Ovary (tissue), 9 donors: ENCODE data around the gene CHURC1. TPM values are rescaled to one million over a fixed set of nuclear protein-coding genes. Genes with fewer than 3 reads are reported as not detected.

Experiments
- DNase-seq, 5 donors: peaks; one replicate each; pipeline ENCODE4 v3.0.0-alpha.2; 2019 to 2020
- H3K27ac ChIP-seq, 2 donors: fragments of 200-600 bp; one replicate each; pipeline versions ENCODE4 v1.5.1 to v1.8.0; 2019 to 2022
- H3K27me3 ChIP-seq: fragments of 200-600 bp; one replicate; pipeline ENCODE4 v1.8.0; 2022
- H3K36me3 ChIP-seq: fragments of 200-600 bp; sonication (generic); one replicate; pipeline ENCODE4 v1.5.1; 2019
- H3K4me1 ChIP-seq: one replicate; pipeline ENCODE4 v1.8.1; 2013; ENCODE audit warnings: mild to moderate bottlenecking, moderate library complexity; ENCODE audit not compliant: insufficient read depth
- H3K4me3 ChIP-seq: fragments of 200-600 bp; sonication (generic); one replicate; pipeline ENCODE4 v1.5.1; 2017
- H3K9me3 ChIP-seq, 2 donors: fragments of 200-600 bp in 1 of 2; sonication (generic) in 1 of 2; one replicate each; pipeline versions ENCODE4 v1.5.1 to v1.8.1; 2013 to 2019; ENCODE audit warnings: mild to moderate bottlenecking in 1 of 2, moderate library complexity in 1 of 2
- EP300 ChIP-seq: sonication (generic); formaldehyde crosslinking; IDR thresholded peaks from one replicate; pipeline ENCODE4 v1.6.1; 2017; ENCODE audit warnings: antibody characterized with exemption
- POLR2A ChIP-seq: fragments of 450-650 bp; IDR thresholded peaks from one replicate; pipeline ENCODE4 v1.6.1; 2017; ENCODE audit warnings: antibody characterized with exemption, mild to moderate bottlenecking, moderate library complexity
- WGBS, 3 donors: extraction: QIAGEN DNeasy Blood & Tissue Kit in 1 of 3; methylation state at CpG; one replicate each; pipeline versions ENCODE4 v1.1.5 to v1.1.7; 2013 to 2017; 5-methylcytosine and 5-hydroxymethylcytosine counted together
- intact Hi-C, 4 donors: fragments of 100-400 bp; cut with DNase I; formaldehyde crosslinking; loops; one replicate each; pipeline versions ENCODE4 v1.11.0 to v1.15.1; 2022 to 2023
- polyA plus RNA-seq, 2 donors: library from polyadenylated mRNA; stranded (reverse); fragments of 200-250 nt in 1 of 2; fragments of 350-450 nt in 1 of 2; fragmentation: Illumina TruSeq in 1 of 2; extraction: RNeasy Lipid Tissue Mini Kit (QIAGEN cat#74804) in 1 of 2; gene quantifications; one replicate each; pipeline ENCODE4 v1.2.3, GENCODE V29; 2013 to 2014
- total RNA-seq, 7 donors: library from RNA; depleted of rRNA in 2 of 7; stranded (reverse); fragments of >200 nt in 2 of 7; fragmentation: NEBNext Ultra II Directional in 3 of 7; extraction: Animal tissue kit (Norgen Biotek cat#: 25700) in 3 of 7; gene quantifications; one replicate each; pipeline versions ENCODE4 v1.1.0 to v1.2.4, GENCODE V29; 2016 to 2023
- TF ChIP-seq, protein P1 (sequence below), 3 donors: fragments of 450-650 bp in 2 of 3; fragments of 200-600 bp in 1 of 3; IDR thresholded peaks; one replicate each; pipeline versions ENCODE4 v1.5.1 to v1.8.0; 2016 to 2022; ENCODE audit warnings: antibody characterized with exemption in 3 of 3, mild to moderate bottlenecking in 1 of 3
- donor health status: DM: no; HTN: no; CAD: no; lungs with moderate emphysema.
- donor health status: DM: no; HTN: no; CAD: no.
- donor health status: Bipolar disorder and iron deficiency.
- donor health status: DM: yes; HTN: yes; CAD: no.
- donor health status: DM: no; HTN: no; CAD: no.
- donor health status: DM: yes; HTN: yes; CAD: no.

Gene CHURC1
- total and polyA plus RNA-seq, 9 donors, result 50.1 to 126 (median 66.8) TPM

DNA sequence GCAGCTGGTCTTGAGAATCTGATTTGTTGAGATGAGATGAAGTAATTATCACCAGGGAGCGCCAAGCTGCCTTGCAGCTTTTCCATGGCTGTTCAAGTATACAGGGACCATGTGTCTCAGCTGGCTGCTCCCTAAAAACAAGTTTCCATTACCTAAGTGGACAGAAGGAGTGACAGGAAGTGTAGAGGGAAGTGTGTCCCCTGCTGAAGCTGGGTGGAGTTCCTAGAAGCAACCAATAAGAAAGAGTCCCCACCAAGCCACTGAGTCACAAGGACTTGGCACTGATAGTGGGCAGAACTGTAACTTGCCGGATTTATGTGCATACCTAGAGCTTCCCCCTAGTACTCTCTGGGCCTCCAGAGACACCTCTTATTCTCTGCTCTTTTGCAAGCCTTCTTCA lies 29.8 kb downstream of the CHURC1 start:
- DNase-seq, result no peak
- TF ChIP-seq EP300 (no peak), POLR2A (no peak)
- TF ChIP-seq, protein P1, sequence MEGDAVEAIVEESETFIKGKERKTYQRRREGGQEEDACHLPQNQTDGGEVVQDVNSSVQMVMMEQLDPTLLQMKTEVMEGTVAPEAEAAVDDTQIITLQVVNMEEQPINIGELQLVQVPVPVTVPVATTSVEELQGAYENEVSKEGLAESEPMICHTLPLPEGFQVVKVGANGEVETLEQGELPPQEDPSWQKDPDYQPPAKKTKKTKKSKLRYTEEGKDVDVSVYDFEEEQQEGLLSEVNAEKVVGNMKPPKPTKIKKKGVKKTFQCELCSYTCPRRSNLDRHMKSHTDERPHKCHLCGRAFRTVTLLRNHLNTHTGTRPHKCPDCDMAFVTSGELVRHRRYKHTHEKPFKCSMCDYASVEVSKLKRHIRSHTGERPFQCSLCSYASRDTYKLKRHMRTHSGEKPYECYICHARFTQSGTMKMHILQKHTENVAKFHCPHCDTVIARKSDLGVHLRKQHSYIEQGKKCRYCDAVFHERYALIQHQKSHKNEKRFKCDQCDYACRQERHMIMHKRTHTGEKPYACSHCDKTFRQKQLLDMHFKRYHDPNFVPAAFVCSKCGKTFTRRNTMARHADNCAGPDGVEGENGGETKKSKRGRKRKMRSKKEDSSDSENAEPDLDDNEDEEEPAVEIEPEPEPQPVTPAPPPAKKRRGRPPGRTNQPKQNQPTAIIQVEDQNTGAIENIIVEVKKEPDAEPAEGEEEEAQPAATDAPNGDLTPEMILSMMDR (IDR thresholded peaks at IDR 0.05), result no peak
- no peaks in the 10 kb centered on the region for H3K36me3 ChIP-seq
- no peak overlapping the region for H3K4me3 ChIP-seq
- H3K9me3 ChIP-seq, result no peaks in the 10 kb centered on the region
- WGBS, 3 donors, result 89 to 95% (median 92%) methylated on average over 2 of the region's 2 CpGs
- H3K27me3 ChIP-seq, result no peaks in the 10 kb centered on the region
- intact Hi-C loops, result no loop called here
- H3K27ac ChIP-seq, result no peak overlapping the region
- H3K4me1 ChIP-seq, result peaks cover 2% of the 10 kb centered on the region

DNA sequence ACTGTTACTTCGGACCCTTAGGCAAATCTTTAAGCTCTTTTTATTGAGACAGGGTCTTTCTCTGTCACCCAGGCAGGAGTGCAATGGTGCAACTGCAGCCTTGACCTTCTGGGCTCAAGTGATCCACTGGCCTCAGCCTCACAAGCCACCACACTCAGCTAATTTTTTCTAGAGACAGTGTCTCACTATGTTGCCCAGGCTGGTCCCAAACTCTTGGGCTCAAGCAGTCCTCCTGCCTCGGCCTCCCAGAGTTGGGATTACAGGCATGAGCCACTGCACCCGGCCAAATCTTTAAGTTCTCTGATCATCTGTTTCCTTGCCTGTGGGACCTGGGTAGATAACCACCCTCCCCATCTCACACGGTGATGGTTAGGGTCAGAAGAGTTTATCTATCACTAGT lies 30.6 kb downstream of the CHURC1 start:
- TF ChIP-seq, protein P1 (IDR thresholded peaks at IDR 0.05), result no peak
- TF ChIP-seq EP300 (no peak), POLR2A (no peak)
- no peak for DNase-seq
- intact Hi-C loops, result no loop called here
- no peaks in the 10 kb centered on the region for H3K4me1 ChIP-seq
- H3K27me3 ChIP-seq, result no peaks in the 10 kb centered on the region
- H3K4me3 ChIP-seq, result no peak overlapping the region
- 90 to 91% (median 90%) methylated on average over 4 of the region's 4 CpGs for WGBS, 3 donors
- no peaks in the 10 kb centered on the region for H3K36me3 ChIP-seq
- no peaks in the 10 kb centered on the region for H3K9me3 ChIP-seq
- no peak overlapping the region for H3K27ac ChIP-seq

DNA sequence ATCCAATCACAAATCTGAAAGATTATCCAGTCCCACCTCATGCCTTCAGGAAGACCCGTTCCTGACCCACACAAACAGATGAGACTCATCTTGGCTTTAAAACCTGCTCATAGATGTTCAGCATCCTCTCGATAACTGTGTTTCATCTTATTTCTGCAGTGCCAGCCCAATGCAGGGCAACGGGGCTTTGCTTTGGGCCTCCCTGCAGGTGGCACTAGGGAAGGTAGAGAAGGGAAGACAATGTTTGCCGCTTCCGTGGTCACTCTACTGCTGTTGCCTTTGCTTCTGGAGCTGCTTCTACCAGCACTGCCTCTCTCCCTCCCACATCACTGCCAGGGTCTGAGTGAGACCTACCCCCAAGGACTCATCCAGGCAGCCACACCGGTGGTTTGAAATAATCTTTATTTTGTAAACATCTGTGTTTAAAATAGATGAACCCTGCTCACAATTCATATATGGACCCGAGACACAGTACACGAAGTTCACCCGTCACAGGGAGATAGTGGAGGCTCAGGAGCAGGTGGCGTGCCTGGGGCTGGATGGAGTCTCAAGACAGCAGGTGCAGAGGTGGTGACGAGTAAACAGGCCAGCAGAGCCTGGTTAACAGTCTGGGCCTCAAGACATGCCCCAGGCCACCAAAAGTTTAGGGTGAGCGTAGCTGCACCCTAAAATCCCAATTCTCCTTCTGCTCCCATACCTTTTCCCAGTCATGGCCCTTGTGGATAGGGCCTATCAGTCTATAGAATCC lies 31.4 kb downstream of the CHURC1 start:
- 78 to 90% (median 85%) methylated on average over 12 of the region's 12 CpGs for WGBS, 3 donors
- H3K9me3 ChIP-seq, result no peaks in the 10 kb centered on the region
- no peak for DNase-seq
- H3K27ac ChIP-seq, result no peak overlapping the region
- intact Hi-C loops, result no loop called here
- H3K36me3 ChIP-seq, result no peaks in the 10 kb centered on the region
- no peak overlapping the region for H3K4me3 ChIP-seq
- TF ChIP-seq, protein P1 (IDR thresholded peaks at IDR 0.05), result no peak
- no peak for TF ChIP-seq EP300
- TF ChIP-seq POLR2A, result no peak
- no peaks in the 10 kb centered on the region for H3K27me3 ChIP-seq
- H3K4me1 ChIP-seq, result no peaks in the 10 kb centered on the region

DNA sequence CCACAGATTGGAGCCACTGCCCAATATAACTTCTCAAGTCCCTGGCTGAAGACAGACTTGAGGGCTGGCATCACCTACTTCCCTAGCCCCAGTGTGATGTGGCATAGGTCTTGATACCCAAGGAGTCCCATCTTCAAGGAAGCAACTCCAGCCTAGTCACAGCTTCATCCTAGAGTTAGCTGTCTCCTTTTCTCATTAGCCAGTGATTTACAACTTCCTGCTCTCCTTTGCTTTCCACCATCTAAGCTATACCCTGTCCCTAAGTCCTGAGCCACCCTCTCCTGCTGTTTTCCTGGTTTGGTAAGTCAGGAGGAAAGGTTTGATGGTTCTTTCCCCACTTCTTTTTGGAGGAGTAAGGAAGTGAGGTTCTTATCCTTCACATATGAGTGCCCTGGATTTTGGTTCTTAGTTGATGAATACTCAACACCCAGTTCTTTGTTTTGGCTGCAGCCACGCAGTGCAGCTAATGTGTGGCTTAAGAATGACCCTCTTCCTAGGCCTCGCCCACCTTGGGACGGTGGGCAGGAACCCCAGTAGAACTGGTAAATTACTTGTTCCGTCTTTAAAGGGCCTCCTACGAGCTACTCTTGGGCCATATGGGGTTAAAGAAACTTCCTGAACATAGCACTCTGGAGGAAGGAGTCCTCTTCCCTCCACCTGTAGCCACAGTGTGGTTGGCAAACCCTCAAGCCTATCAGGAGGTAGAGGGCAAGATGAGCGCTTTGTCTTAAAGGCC lies 32.2 kb downstream of the CHURC1 start:
- 77 to 87% (median 84%) methylated on average over 6 of the region's 6 CpGs for WGBS, 3 donors
- H3K27me3 ChIP-seq, result no peaks in the 10 kb centered on the region
- intact Hi-C loops, result no loop called here
- H3K27ac ChIP-seq, result no peak overlapping the region
- no peaks in the 10 kb centered on the region for H3K36me3 ChIP-seq
- no peaks in the 10 kb centered on the region for H3K4me1 ChIP-seq
- TF ChIP-seq EP300 (no peak), POLR2A (no peak)
- TF ChIP-seq, protein P1 (IDR thresholded peaks at IDR 0.05), result no peak
- DNase-seq, result no peak
- no peaks in the 10 kb centered on the region for H3K9me3 ChIP-seq
- no peak overlapping the region for H3K4me3 ChIP-seq
